ENCODE results near the gene RUFY4.

The RUFY4 gene

GRCh38 chr2:218068721-218069334 lies at the start of gene RUFY4:
Gene RUFY4 (plus strand): TSS chr2:218069253. CDS start chr2:218070606, 1,353 bp downstream.
- peak; percentile 32 for DNase-seq (ENCODE audit: low spot score)

- DNase-seq (ENCODE audit: low spot score) = no peak
These were observed 49.5 kb upstream of the RUFY4 start for GRCh38 chr2:218019411-218020060.

GRCh38 chr2:218020281-218020680 lies 48.8 kb upstream of the RUFY4 start:
- no peak for DNase-seq (ENCODE audit: low spot score)

GRCh38 chr2:218020966-218021535 lies 48.0 kb upstream of the RUFY4 start:
- no peak for DNase-seq (ENCODE audit: low spot score)

GRCh38 chr2:218021536-218022071 lies 47.4 kb upstream of the RUFY4 start:
- DNase-seq (ENCODE audit: low spot score) = no peak

GRCh38 chr2:218022131-218022850 lies 46.8 kb upstream of the RUFY4 start:
- no peak for DNase-seq (ENCODE audit: low spot score)

- no peak for DNase-seq (ENCODE audit: low spot score)
These were observed 46.1 kb upstream of the RUFY4 start for GRCh38 chr2:218022851-218023530.

GRCh38 chr2:218023636-218024035 lies 45.4 kb upstream of the RUFY4 start:
- DNase-seq (ENCODE audit: low spot score) = no peak

- no peak for DNase-seq (ENCODE audit: low spot score)
These were observed 44.7 kb upstream of the RUFY4 start for GRCh38 chr2:218024336-218024735.

- DNase-seq (ENCODE audit: low spot score) = no peak
These were observed 44.2 kb upstream of the RUFY4 start for GRCh38 chr2:218024871-218025270.

GRCh38 chr2:218026244-218026643 lies 42.8 kb upstream of the RUFY4 start:
- no peak for DNase-seq (ENCODE audit: low spot score)

- no peak for DNase-seq (ENCODE audit: low spot score)
These were observed 42.2 kb upstream of the RUFY4 start for GRCh38 chr2:218026676-218027425.

- DNase-seq (ENCODE audit: low spot score) = no peak
These were observed 41.4 kb upstream of the RUFY4 start for GRCh38 chr2:218027426-218028188.

- peak; percentile 3 for DNase-seq (ENCODE audit: low spot score)
These were observed 40.9 kb upstream of the RUFY4 start for GRCh38 chr2:218028189-218028495.

- DNase-seq (ENCODE audit: low spot score) = peak; percentile 2
These were observed 40.3 kb upstream of the RUFY4 start for GRCh38 chr2:218028562-218029348.

- DNase-seq (ENCODE audit: low spot score) = no peak
These were observed 39.4 kb upstream of the RUFY4 start for GRCh38 chr2:218029366-218030360.

- DNase-seq (ENCODE audit: low spot score) = no peak
These were observed 38.5 kb upstream of the RUFY4 start for GRCh38 chr2:218030409-218031195.

GRCh38 chr2:218031261-218031660 lies 37.8 kb upstream of the RUFY4 start:
- DNase-seq (ENCODE audit: low spot score) = no peak

Measured in HuH-7 (cell line).